HEK293T (cell line): ENCODE results near the gene ACYP1.

Experiments
- CTCF ChIA-PET: fragments of 350-600 bp; formaldehyde crosslinking; extraction: SDS; loops from one replicate; lab custom pipeline; 2021; ENCODE audit warnings: antibody characterized with exemption, inconsistent platforms; lab: Yijun Ruan, JAX
- POLR2A ChIA-PET: fragments of 350-600 bp; formaldehyde crosslinking; extraction: SDS; loops from one replicate; lab custom pipeline; 2020; ENCODE audit warnings: antibody characterized with exemption, inconsistent platforms; lab: Yijun Ruan, JAX
- DNase-seq: peaks from one replicate; pipeline ENCODE4 v3.0.0; 2012; ENCODE audit warnings: mixed read lengths; ENCODE audit errors: extremely low spot score
- ARNT ChIP-seq: fragments of 450-650 bp; IDR thresholded peaks from 2 replicates; pipeline ENCODE4 v1.6.1; 2017; ENCODE audit warnings: mild to moderate bottlenecking
- BHLHE40 ChIP-seq: fragments of 450-650 bp; IDR thresholded peaks from 2 replicates; pipeline ENCODE4 v1.6.1; 2016; ENCODE audit warnings: mild to moderate bottlenecking, moderate library complexity, borderline replicate concordance
- CTBP1 ChIP-seq: fragments of 450-650 bp; IDR thresholded peaks from 2 replicates; pipeline ENCODE4 v1.6.1; 2016; ENCODE audit warnings: borderline replicate concordance
- ELF4 ChIP-seq: fragments of 450-650 bp; IDR thresholded peaks from 2 replicates; pipeline ENCODE4 v1.6.1; 2017; ENCODE audit warnings: antibody characterized with exemption
- FOXA1 ChIP-seq: fragments of 450-650 bp; IDR thresholded peaks from 2 replicates; pipeline ENCODE4 v1.6.1; 2016; ENCODE audit warnings: mild to moderate bottlenecking
- FOXK2 ChIP-seq: fragments of 450-650 bp; IDR thresholded peaks from 2 replicates; pipeline ENCODE4 v1.6.1; 2016; ENCODE audit warnings: mild to moderate bottlenecking
- FOXM1 ChIP-seq: fragments of 450-650 bp; IDR thresholded peaks from 2 replicates; pipeline ENCODE4 v1.6.1; 2017; ENCODE audit warnings: mild to moderate bottlenecking, borderline replicate concordance
- HDGF ChIP-seq: fragments of 450-650 bp; IDR thresholded peaks from 2 replicates; pipeline ENCODE4 v1.6.1; 2017; ENCODE audit warnings: antibody characterized with exemption, borderline replicate concordance
- L3MBTL2 ChIP-seq: fragments of 450-650 bp; conservative IDR thresholded peaks from 2 replicates; pipeline ENCODE4 v1.6.1; 2016; ENCODE audit warnings: mild to moderate bottlenecking
- LEF1 ChIP-seq: fragments of 450-650 bp; IDR thresholded peaks from 2 replicates; pipeline ENCODE4 v1.6.1; 2017; ENCODE audit warnings: mild to moderate bottlenecking, borderline replicate concordance
- NFRKB ChIP-seq: fragments of 450-650 bp; IDR thresholded peaks from 2 replicates; pipeline ENCODE4 v1.6.1; 2016; ENCODE audit warnings: mild to moderate bottlenecking, moderate library complexity
- PKNOX1 ChIP-seq: fragments of 450-650 bp; IDR thresholded peaks from 2 replicates; pipeline ENCODE4 v1.6.1; 2016
- SP1 ChIP-seq: fragments of 450-650 bp; IDR thresholded peaks from 2 replicates; pipeline ENCODE4 v1.6.1; 2017
- SUZ12 ChIP-seq: fragments of 450-650 bp; IDR thresholded peaks from 2 replicates; pipeline ENCODE4 v1.6.1; 2016; ENCODE audit warnings: mild to moderate bottlenecking
- TARDBP ChIP-seq: fragments of 450-650 bp; IDR thresholded peaks from 2 replicates; pipeline ENCODE4 v1.6.1; 2016
- ZNF384 ChIP-seq: fragments of 450-650 bp; IDR thresholded peaks from 2 replicates; pipeline ENCODE4 v1.6.1; 2016

Gene ACYP1

DNA sequence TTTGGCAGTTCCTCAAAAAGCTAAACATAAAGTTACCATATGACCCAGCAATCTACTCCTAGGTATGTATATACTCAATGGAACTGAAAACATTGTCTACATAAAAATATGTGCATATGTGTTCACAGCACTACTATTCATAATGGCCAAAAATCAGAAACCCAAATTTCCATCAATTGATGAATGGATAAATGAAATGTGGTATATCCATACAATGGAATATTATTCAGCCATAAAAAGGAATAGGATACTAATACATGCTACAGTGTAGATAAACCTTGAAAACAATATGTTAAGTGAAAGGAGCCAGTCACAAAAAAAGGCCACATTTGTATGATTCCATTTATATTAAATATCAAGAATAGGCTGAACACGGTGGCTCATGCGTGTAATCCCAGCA lies 3.4 kb downstream of the ACYP1 start:
- no peak for DNase-seq
- POLR2A ChIA-PET, result no interaction called here
- TF ChIP-seq ARNT (no peak), HDGF (no peak), NFRKB (no peak), LEF1 (no peak), ZNF384 (no peak), FOXK2 (no peak), L3MBTL2 (no peak)
- CTCF ChIA-PET, result no interaction called here

DNA sequence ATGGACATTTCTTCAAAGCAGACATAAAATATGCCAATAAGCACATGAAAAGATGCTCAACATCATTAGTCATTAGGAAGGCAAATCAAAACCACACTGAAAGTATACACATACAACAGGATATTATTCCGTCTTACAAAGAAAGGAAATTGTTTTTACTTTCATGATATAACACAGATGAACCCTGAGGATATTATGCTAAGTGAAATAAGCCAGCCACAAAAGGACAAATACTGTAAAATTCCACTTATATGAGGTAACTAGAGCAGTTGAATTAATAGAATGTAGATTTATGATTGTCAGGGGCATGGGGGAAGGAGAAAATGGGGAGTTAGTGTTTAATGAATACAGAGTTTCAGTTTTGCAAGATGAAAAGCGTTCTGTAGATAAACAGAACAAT lies 4.2 kb downstream of the ACYP1 start:
- ChIA-PET POLR2A (no interaction called here), CTCF (no interaction called here)
- no peak for TF ChIP-seq FOXA1
- no peak for TF ChIP-seq PKNOX1
- no peak for TF ChIP-seq SP1
- TF ChIP-seq ARNT, result no peak
- TF ChIP-seq SUZ12, result no peak
- no peak for TF ChIP-seq FOXK2
- TF ChIP-seq BHLHE40, result no peak
- TF ChIP-seq TARDBP, result no peak
- no peak for TF ChIP-seq HDGF
- no peak for TF ChIP-seq NFRKB
- no peak for TF ChIP-seq L3MBTL2
- TF ChIP-seq CTBP1, result no peak
- DNase-seq, result no peak

DNA sequence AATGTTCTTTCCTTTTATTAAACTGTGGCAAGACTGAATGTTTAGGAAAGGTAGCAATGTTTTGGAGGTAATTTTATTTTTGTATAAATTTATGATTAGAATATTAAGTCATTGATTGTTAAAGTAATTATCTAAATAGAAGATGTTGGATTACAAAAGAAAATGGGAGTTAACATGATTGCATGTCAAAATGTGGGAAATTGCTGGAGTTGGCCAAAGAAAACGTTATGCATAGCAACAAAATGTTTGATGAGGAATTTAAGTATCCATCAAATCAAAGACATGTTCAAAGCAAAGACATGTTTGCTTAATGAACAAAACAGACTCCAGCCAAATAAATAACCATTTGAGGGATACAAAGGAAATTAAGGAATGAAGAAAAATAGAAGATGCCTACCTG lies 9.4 kb downstream of the ACYP1 start:
- ChIA-PET POLR2A (no interaction called here), CTCF (no interaction called here)
- no peak for TF ChIP-seq CTBP1
- TF ChIP-seq HDGF, result no peak
- no peak for TF ChIP-seq SUZ12
- TF ChIP-seq ELF4, result no peak
- no peak for TF ChIP-seq LEF1
- DNase-seq, result no peak

DNA sequence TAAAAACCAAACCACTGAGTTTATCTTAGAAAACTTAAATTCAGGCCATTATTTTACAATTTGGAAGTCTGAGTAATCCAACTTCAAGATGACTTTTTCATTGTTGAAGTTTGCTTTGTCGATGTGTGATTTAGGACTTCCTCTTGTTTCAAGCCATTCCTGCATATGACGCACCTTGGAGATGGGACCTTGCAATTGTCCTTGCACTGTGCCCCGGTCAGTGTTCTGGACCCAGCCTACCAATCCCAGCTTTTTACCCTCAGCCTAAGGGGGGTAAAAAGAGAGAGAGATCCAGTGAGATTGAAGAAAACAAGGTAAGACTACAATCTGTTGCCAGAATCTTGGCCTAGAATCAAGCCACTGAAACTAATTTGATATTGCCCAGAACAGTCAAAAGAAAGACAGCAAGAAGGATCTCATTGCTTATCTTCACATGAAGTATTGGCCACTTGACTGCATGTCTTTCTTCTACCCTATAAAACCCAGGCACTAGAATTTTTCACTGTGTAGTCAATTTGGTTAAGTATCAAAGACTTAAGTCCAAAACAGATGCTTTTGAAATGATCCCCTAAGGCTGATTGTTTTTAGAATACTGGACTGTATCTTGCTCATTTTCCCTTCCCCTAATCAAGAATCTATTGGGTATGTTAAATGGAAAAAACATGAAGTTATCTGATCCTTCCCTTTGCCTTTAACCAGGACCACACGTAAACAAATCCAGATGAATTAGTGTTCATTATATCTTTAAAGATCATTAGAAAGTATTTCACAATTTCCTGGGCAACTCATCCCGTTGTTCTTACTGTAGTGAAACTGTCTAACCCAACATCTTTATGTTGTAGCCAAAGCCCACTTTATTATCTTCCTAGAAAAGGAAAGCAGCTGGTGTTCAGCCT lies 10.2 kb downstream of the ACYP1 start:
- CTCF ChIA-PET, result no interaction called here
- TF ChIP-seq ARNT (no peak), CTBP1 (no peak)
- POLR2A ChIA-PET, result no interaction called here
- DNase-seq, result no peak

DNA sequence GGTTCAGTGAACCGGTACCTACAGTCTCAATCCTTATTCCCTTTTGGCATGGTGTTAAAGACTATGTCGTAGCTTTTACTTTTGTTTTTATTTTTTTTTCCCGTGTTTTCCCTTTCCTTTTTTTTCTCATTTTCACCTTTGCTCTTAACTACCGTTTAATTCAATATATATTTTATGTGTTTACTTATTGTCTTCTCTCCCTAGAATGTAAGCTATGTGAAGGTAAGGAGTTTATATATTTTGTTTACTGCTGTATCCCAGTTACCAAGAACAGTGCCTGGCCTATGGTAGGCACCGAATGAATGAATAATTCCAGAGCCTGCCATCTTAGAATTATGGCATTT lies 12.3 kb downstream of the ACYP1 start:
- POLR2A ChIA-PET, result no interaction called here
- no peak for DNase-seq
- CTCF ChIA-PET, result interaction anchor here (0.6 kb wide), 1 partner anchor 293 kb away, joined by 8 read pairs; no protein-coding TSS in a partner anchor
- TF ChIP-seq BHLHE40, result no peak
- TF ChIP-seq ARNT, result no peak
- no peak for TF ChIP-seq HDGF

GRCh38 chr14:75050852-75051555 lies 12.8 kb downstream of the ACYP1 start, which contains the start of gene MLH3:
TSS of gene MLH3 (minus strand) at chr14:75051467. CDS start at chr14:75049655, 1,812 bp downstream.
- TF ChIP-seq SP1, result no peak
- no peak for TF ChIP-seq ZNF384
- no peak for TF ChIP-seq TARDBP
- TF ChIP-seq ARNT, result no peak
- TF ChIP-seq BHLHE40, result no peak
- TF ChIP-seq FOXM1, result no peak
- TF ChIP-seq ELF4, result no peak
- TF ChIP-seq LEF1, result no peak
- no peak for TF ChIP-seq SUZ12
- TF ChIP-seq PKNOX1, result no peak
- no peak for TF ChIP-seq L3MBTL2
- no peak for TF ChIP-seq HDGF
- no peak for TF ChIP-seq CTBP1
- TF ChIP-seq FOXK2, result no peak
- no peak for TF ChIP-seq FOXA1
- TF ChIP-seq NFRKB, result no peak
- POLR2A ChIA-PET, result interaction anchor here (3.7 kb wide), 1 partner anchor 13 kb away, joined by 14 read pairs; the partner anchor contains the start of gene ACYP1
- CTCF ChIA-PET, result interaction anchor here (0.6 kb wide), 1 partner anchor 293 kb away, joined by 8 read pairs; no protein-coding TSS in a partner anchor
- no peak for DNase-seq
